Measurements from ENCODE around the gene ZFP3.
"Not testable (repeated sequence)": the region's sequence is repeated elsewhere in the genome, so short reads cannot be mapped to it uniquely, and the experiment has no call there.

Gene ZFP3

DNA sequence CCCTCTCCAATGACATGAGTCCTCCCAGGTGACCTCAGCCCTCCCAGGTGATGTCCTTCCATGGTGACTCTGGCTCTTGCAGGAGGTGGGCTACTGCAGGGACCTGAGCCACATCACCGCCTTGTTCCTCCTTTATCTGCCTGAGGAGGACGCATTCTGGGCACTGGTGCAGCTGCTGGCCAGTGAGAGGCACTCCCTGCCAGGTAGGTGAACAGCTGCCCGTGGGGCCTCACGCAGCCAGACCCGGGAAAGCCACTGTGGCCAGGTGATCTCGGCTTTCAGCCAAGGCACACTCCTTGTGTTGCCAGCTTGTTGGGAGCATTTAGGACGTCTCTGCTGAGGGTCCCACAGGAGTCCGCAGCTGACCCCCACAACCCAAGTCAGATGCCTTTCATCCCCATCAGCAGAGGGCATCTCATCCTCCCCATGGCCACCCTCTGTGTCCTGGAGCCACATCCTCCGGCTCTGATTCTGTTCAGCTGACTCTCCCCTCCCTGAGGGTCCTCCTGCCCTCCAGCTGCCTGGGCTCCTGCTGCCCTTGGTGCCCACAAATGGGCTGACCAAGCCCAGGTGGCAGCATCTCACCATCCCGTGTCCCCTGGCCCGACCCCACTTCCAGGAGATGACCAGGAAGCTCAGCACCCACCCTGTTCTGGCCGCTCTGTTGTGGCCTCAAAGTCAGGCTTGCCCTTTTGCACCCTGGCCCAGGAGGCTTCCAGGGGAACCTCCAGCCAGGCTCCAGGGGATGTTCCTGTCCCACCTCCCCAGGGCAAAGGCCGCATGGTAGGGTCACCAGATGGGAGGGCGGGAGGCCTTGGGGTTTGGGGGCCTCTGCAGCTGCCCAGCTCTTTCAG lies 57.7 kb downstream of the ZFP3 start:
- no peak for TF ChIP-seq Cebpa-rat (IDR thresholded peaks at IDR 0.05)
- no peak overlapping the region for H3K9ac ChIP-seq
- no peaks in the 10 kb centered on the region for H3K36me3 ChIP-seq
- no peaks in the 10 kb centered on the region for H3K9me3 ChIP-seq (replicated peaks in 1 of 11)
- no peaks in the 10 kb centered on the region for H3K27me3 ChIP-seq
- H3K27ac ChIP-seq = no peak overlapping the region
- H3K4me2 ChIP-seq = no peak overlapping the region
- no peaks in the 10 kb centered on the region for H4K20me1 ChIP-seq
- H3K4me1 ChIP-seq = no peaks in the 10 kb centered on the region; a peak in 1 of 20 replicates
- no peak overlapping the region for H3K4me3 ChIP-seq

DNA sequence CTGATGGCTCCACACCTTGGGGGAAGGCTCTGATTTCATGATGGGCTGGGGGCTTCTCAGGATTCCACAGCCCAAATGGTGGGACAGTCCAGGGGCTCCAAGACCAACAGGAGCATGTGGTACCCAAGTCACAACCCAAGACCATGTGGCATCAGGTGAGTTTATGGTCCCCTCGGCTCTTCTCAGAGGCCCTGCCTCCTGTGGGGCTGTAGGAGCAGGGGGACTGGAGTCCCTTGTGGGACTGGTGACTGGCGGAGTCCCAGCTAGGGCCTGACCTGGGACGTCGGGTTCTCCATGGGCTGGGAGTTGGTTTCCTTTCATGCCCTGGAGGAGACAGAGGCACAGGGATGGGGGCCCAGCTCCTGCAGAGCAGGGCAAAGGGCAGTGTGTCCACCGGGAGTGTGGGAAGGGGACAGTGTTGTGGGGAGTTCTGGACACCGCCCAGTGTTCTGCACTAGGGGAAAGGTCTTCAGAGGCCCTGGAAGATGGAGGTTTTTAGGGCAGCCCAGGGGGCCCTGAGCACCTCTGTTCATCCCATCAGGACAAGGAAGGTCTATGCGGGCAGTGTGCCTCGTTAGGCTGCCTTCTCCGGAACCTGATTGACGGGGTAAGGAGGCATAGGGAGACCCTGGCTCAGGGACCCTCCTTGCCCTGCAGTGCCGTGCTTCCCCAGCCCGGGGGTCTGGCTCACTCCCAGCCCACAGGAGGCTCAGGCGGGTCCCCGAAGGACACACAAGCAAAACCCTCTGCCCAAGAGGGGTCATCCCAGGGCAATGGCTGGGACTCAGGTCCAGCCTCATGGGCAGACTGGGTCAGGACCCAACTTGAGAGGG lies 58.5 kb downstream of the ZFP3 start:
- H3K36me3 ChIP-seq; H3K4me1 ChIP-seq; H3K9me3 ChIP-seq (replicated peaks in 1 of 11); H3K4me3 ChIP-seq; H3K27me3 ChIP-seq; H4K20me1 ChIP-seq; H3K27ac ChIP-seq; H3K9ac ChIP-seq; H3K4me2 ChIP-seq: not testable (repeated sequence)

DNA sequence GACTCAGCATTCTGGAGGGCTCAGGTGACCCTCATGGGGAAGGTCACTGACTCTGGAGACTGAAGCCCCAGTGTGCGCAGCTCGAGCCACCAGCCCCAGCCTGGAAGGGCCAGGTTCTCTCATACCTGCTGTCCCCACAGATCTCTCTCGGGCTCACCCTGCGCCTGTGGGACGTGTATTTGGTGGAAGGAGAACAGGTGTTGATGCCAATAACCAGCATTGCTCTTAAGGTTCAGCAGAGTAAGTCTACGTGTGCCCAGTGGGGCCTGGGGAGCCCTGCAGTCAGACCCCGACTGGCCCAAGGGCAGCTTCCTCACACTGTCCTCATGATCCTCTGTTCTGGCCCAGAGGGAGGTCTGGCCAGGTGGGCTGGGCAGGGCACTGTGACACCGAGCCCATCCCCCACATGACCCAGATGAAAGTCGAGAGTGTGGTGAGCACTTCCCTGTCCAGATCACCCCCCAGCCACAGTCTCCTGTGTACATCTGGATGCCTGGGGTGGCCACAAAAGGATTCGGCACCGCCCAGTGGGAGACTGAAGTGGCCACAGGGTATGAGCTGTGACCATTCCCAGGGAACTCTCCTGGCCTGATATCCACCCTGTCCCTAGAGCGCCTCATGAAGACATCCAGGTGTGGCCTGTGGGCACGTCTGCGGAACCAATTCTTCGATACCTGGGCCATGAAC lies 59.4 kb downstream of the ZFP3 start:
- H4K20me1 ChIP-seq; H3K27ac ChIP-seq; H3K4me3 ChIP-seq; H3K4me1 ChIP-seq; H3K4me2 ChIP-seq; H3K36me3 ChIP-seq; H3K27me3 ChIP-seq; H3K9ac ChIP-seq; H3K9me3 ChIP-seq (replicated peaks in 1 of 11): not testable (repeated sequence)

DNA sequence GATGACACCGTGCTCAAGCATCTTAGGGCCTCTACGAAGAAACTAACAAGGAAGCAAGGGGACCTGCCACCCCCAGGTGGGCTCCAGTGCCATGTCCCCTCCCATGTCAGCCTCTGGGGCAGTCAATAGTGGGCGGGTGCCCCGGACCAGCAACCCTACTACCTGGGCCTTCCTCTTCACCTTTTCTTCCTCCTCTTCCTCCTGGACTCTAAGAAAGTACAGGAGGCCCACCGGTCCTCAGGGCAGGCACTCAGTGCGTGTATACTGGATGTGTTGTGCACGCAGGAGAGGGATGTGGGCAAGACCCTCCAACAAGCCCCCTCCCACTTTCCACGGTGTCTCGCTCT lies 59.9 kb downstream of the ZFP3 start:
- not testable (repeated sequence) for H3K27ac ChIP-seq; H3K9ac ChIP-seq; H3K4me1 ChIP-seq; H3K27me3 ChIP-seq; H3K4me3 ChIP-seq; H3K9me3 ChIP-seq (replicated peaks in 1 of 11); H3K4me2 ChIP-seq; H4K20me1 ChIP-seq; H3K36me3 ChIP-seq

DNA sequence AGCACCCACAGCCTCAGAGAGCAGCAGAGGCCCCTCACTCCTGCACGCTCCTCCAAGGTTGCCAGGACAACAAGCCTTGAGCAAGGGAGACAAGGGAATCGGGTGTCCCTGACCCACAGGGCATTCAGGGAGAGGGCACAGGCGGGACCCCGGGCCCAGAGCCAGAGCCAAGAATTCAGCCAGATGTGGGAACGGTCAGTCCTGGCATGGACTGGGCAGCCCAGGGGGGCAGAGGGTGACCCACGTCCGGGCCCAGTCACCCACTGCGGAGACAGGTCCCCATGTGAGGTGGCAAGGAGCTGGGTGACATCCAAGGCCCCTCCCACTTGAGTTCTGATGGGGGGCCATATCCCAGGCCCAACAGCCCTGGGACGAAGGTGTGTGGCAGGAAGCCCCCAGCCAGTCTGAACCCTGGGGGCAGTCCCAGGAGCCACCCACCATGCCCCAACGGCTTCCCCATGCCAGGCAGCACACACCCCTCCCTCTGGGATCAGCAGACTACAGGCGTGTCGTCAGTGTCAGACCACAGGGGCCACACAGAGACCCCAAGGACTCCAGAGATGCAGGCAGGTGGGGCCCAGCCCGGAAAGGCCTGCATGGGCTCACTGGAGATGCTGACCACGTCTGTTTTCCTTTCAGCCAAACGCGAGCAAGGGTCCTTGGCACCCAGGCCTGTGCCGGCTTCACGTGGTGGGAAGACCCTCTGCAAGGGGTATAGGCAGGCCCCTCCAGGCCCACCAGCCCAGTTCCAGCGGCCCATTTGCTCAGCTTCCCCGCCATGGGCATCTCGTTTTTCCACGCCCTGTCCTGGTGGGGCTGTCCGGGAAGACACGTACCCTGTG lies 60.6 kb downstream of the ZFP3 start:
- TF ChIP-seq Cebpa-rat (IDR thresholded peaks at IDR 0.05) = no peak
- no peak overlapping the region for H3K4me3 ChIP-seq
- no peaks in the 10 kb centered on the region for H4K20me1 ChIP-seq
- H3K27me3 ChIP-seq = no peaks in the 10 kb centered on the region
- H3K27ac ChIP-seq = no peak overlapping the region
- no peaks in the 10 kb centered on the region; a peak in 1 of 20 replicates for H3K4me1 ChIP-seq
- H3K9me3 ChIP-seq (replicated peaks in 1 of 11) = no peaks in the 10 kb centered on the region
- no peak overlapping the region for H3K4me2 ChIP-seq
- no peaks in the 10 kb centered on the region for H3K36me3 ChIP-seq
- H3K9ac ChIP-seq = no peak overlapping the region

DNA sequence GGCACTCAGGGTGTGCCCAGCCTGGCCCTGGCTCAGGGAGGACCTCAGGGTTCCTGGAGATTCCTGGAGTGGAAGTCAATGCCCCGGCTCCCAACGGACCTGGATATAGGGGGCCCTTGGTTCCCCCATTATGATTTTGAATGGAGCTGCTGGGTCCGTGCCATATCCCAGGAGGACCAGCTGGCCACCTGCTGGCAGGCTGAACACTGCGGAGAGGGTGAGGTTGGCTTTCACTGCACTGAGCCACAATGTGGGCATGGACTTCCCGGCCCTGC lies 61.1 kb downstream of the ZFP3 start:
- Histone ChIP-seq H3K4me1 (no peaks in the 10 kb centered on the region; a peak in 1 of 20 replicates), H3K36me3 (no peaks in the 10 kb centered on the region), H3K4me3 (no peak overlapping the region), H3K9me3 (replicated peaks in 1 of 11) (no peaks in the 10 kb centered on the region), H4K20me1 (no peaks in the 10 kb centered on the region), H3K27me3 (no peaks in the 10 kb centered on the region), H3K4me2 (no peak overlapping the region), H3K27ac (no peak overlapping the region), H3K9ac (no peak overlapping the region)
- TF ChIP-seq Cebpa-rat (IDR thresholded peaks at IDR 0.05) = no peak

DNA sequence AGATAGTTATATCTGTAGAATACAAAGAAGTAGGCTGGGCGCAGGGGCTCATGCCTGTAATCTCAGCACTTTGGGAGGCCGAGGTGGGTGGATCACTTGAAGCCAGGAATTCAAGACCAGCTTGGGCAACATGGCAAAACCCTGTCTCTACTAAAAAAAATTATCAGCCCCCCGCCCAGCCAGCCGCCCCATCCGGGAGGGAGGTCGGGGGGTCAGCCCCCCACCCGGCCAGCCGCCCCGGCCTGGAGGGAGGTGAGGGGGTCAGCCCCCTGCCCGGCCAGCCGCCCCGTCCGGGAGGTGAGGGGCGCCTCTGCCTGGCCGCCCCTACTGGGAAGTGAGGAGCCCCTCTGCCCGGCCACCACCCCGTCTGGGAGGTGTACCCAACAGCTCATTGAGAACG lies 64.6 kb downstream of the ZFP3 start:
- H4K20me1 ChIP-seq; H3K27me3 ChIP-seq; H3K9ac ChIP-seq; H3K27ac ChIP-seq; H3K9me3 ChIP-seq (replicated peaks in 1 of 11); H3K4me3 ChIP-seq; H3K36me3 ChIP-seq; H3K4me2 ChIP-seq; H3K4me1 ChIP-seq: not testable (repeated sequence)
